ENCODE data around the gene SLC16A9. TPM values are rescaled to one million over a fixed set of nuclear protein-coding genes. Genes with fewer than 3 reads are reported as not detected.

Gene SLC16A9
- total RNA-seq, 2 experiments from 2014 or later, result 1.2 to 1.3 TPM

DNA sequence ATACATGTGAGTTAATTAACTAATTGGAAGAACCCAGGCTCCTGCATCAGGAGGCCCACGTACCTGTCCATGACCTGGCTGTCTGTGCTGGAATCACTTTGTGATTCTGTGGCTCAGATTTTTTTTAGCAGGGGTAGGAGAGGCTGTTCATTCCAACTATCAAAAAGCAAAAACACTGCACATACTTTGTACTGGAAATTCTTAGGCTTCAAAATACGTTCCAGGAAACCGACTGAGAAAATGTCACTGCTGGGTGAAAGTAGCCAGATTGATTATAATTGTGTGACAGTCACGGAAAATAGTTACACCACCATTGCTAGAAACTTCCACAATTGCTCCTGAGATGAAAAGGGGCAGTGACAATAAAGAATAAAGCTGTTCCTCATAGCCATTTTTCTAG, 91.0 kb downstream of the SLC16A9 start:
- intact Hi-C loops (cut with micrococcal nuclease), result no loop called here
- H3K27ac Mint-ChIP-seq, result no peak overlapping the region
- POLR2A ChIA-PET, result no interaction called here
- CTCF ChIA-PET, result no interaction called here
- no peaks in the 10 kb centered on the region for H3K27me3 Mint-ChIP-seq
- H3K36me3 Mint-ChIP-seq (ENCODE audit: low read depth), result no peaks in the 10 kb centered on the region
- ATAC-seq (no peak), DNase-seq (no peak)
- H3K9me3 Mint-ChIP-seq, result no peaks in the 10 kb centered on the region
- H3K4me1 Mint-ChIP-seq (ENCODE audit: low read depth), result no peaks in the 10 kb centered on the region
- TF ChIP-seq, protein P1, sequence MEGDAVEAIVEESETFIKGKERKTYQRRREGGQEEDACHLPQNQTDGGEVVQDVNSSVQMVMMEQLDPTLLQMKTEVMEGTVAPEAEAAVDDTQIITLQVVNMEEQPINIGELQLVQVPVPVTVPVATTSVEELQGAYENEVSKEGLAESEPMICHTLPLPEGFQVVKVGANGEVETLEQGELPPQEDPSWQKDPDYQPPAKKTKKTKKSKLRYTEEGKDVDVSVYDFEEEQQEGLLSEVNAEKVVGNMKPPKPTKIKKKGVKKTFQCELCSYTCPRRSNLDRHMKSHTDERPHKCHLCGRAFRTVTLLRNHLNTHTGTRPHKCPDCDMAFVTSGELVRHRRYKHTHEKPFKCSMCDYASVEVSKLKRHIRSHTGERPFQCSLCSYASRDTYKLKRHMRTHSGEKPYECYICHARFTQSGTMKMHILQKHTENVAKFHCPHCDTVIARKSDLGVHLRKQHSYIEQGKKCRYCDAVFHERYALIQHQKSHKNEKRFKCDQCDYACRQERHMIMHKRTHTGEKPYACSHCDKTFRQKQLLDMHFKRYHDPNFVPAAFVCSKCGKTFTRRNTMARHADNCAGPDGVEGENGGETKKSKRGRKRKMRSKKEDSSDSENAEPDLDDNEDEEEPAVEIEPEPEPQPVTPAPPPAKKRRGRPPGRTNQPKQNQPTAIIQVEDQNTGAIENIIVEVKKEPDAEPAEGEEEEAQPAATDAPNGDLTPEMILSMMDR (IDR thresholded peaks at IDR 0.05), result no peak
- H3K4me3 Mint-ChIP-seq, result no peak overlapping the region

- POLR2A ChIA-PET, result no interaction called here
- Mint-ChIP-seq H3K9me3 (no peaks in the 10 kb centered on the region), H3K4me1 (ENCODE audit: low read depth) (no peaks in the 10 kb centered on the region), H3K4me3 (no peak overlapping the region), H3K27me3 (no peaks in the 10 kb centered on the region), H3K27ac (no peak overlapping the region), H3K36me3 (ENCODE audit: low read depth) (no peaks in the 10 kb centered on the region)
- TF ChIP-seq, protein P1 (IDR thresholded peaks at IDR 0.05), result no peak
- no peak for ATAC-seq
- DNase-seq, result no peak
- CTCF ChIA-PET, result interaction anchor here (0.9 kb wide), 1 partner anchor 381 kb away, joined by 3 read pairs; no protein-coding TSS in a partner anchor
- intact Hi-C loops (cut with micrococcal nuclease), result no loop called here
Measured at GRCh38 chr10:59617996-59618395, 91.7 kb downstream of the SLC16A9 start.

GRCh38 chr10:59611048-59611447, 98.6 kb downstream of the SLC16A9 start:
- POLR2A ChIA-PET, result no interaction called here
- Mint-ChIP-seq H3K27me3 (peaks cover 2% of the 10 kb centered on the region), H3K9me3 (no peaks in the 10 kb centered on the region), H3K4me3 (no peak overlapping the region), H3K36me3 (ENCODE audit: low read depth) (no peaks in the 10 kb centered on the region), H3K27ac (no peak overlapping the region), H3K4me1 (ENCODE audit: low read depth) (no peaks in the 10 kb centered on the region)
- intact Hi-C loops (cut with micrococcal nuclease), result no loop called here
- CTCF ChIA-PET, result interaction anchor here (1.7 to 3.2 kb wide), 2 partner anchors 12 to 15 kb away, joined by 7 to 13 read pairs; no protein-coding TSS in a partner anchor
- TF ChIP-seq, protein P1 (IDR thresholded peaks at IDR 0.05), result no peak
- ATAC-seq (no peak), DNase-seq (no peak)

DNA sequence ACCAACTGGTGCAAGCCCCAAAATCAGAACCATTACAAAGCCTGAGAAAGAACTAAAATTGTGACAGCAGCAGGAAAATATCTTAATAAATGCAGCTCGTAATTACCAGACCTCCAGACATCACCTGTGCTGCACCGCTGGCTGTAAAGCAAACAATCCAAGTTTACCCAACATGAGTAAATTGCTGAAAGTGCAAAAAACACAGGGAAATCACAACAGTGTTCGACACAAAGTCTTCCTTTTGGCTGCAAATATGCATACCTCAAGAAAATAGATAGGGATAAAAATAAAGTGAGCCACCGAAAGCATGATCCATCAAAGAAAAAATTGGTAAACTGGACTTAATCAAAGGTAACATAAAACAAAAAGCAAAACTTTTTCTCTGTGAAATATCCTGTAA, 101.7 kb downstream of the SLC16A9 start:
- TF ChIP-seq, protein P1 (IDR thresholded peaks at IDR 0.05), result no peak
- Mint-ChIP-seq H3K27ac (no peak overlapping the region), H3K9me3 (no peaks in the 10 kb centered on the region), H3K4me1 (ENCODE audit: low read depth) (no peaks in the 10 kb centered on the region), H3K36me3 (ENCODE audit: low read depth) (no peaks in the 10 kb centered on the region), H3K27me3 (peaks cover 2% of the 10 kb centered on the region), H3K4me3 (no peak overlapping the region)
- CTCF ChIA-PET, result interaction anchor here (0.9 to 3.0 kb wide), 2 partner anchors 14 to 827 kb away, joined by 3 to 13 read pairs; no protein-coding TSS in a partner anchor
- ATAC-seq (no peak), DNase-seq (no peak)
- intact Hi-C loops (cut with micrococcal nuclease), result no loop called here
- POLR2A ChIA-PET, result no interaction called here

GRCh38 chr10:59606551-59606961, 103.1 kb downstream of the SLC16A9 start:
- no peak for DNase-seq
- H3K27me3 Mint-ChIP-seq, result peaks cover 2% of the 10 kb centered on the region
- no peaks in the 10 kb centered on the region for H3K4me1 Mint-ChIP-seq (ENCODE audit: low read depth)
- ATAC-seq, result no peak
- intact Hi-C loops (cut with micrococcal nuclease), result no loop called here
- H3K4me3 Mint-ChIP-seq, result no peak overlapping the region
- no peaks in the 10 kb centered on the region for H3K9me3 Mint-ChIP-seq
- no peak overlapping the region for H3K27ac Mint-ChIP-seq
- CTCF ChIA-PET, result interaction anchor here (3.0 kb wide), 1 partner anchor 16 kb away, joined by 13 read pairs; no protein-coding TSS in a partner anchor
- TF ChIP-seq, protein P1 (IDR thresholded peaks at IDR 0.05), result no peak
- POLR2A ChIA-PET, result no interaction called here
- no peaks in the 10 kb centered on the region for H3K36me3 Mint-ChIP-seq (ENCODE audit: low read depth)

Data from activated CD8-positive, alpha-beta T cell treated with anti-CD3 and anti-CD28 coated beads for 36 hours (primary cell).